Thyroid gland (tissue), 4 donors: ENCODE data around the gene WIPF1. TPM values are rescaled to one million over a fixed set of nuclear protein-coding genes. Genes with fewer than 3 reads are reported as not detected.

Experiments used
- DNase-seq, 2 donors: peaks; one replicate each; pipeline ENCODE4 v3.0.0-alpha.2; 2019
- H3K27ac ChIP-seq, 3 donors: fragments of 200-600 bp; sonication (generic); 1 replicate in 2 of 3; 2 replicates in 1 of 3; pipeline ENCODE4 v1.5.1; 2016 to 2019; ENCODE audit warnings: mild to moderate bottlenecking in 1 of 3, moderate library complexity in 1 of 3
- H3K27me3 ChIP-seq: fragments of 200-600 bp; sonication (generic); one replicate; pipeline ENCODE4 v1.5.1; 2019
- H3K36me3 ChIP-seq, 2 donors: fragments of 200-600 bp; sonication (generic); one replicate each; pipeline ENCODE4 v1.5.1; 2016 to 2019
- H3K4me1 ChIP-seq, 2 donors: fragments of 200-600 bp; sonication (generic); one replicate each; pipeline ENCODE4 v1.5.1; 2017 to 2019
- H3K4me3 ChIP-seq, 3 donors: fragments of 200-600 bp; sonication (generic); replicated peaks in 1 of 3; 1 replicate in 2 of 3; 2 replicates in 1 of 3; pipeline ENCODE4 v1.5.1; 2016; ENCODE audit warnings: mild to moderate bottlenecking in 1 of 3
- H3K9me3 ChIP-seq: fragments of 200-600 bp; sonication (generic); one replicate; pipeline ENCODE4 v1.5.1; 2017
- CTCF ChIP-seq, 6 experiments: fragments of 200-600 bp in 3 of 6; fragments of 450-650 bp in 3 of 6; sonication (generic) in 3 of 6; IDR thresholded peaks; one replicate each; pipeline ENCODE4 v1.5.1; 2016 to 2019; ENCODE audit warnings: antibody characterized with exemption in 6 of 6, mild to moderate bottlenecking in 2 of 6, inconsistent platforms in 1 of 6, moderate library complexity in 1 of 6
- POLR2A ChIP-seq, 2 donors: fragments of 450-650 bp; IDR thresholded peaks; one replicate each; pipeline ENCODE4 v1.6.1; 2017; ENCODE audit warnings: antibody characterized with exemption in 2 of 2, mild to moderate bottlenecking in 2 of 2, moderate library complexity in 1 of 2
- WGBS, 2 donors: methylation state at CpG; one replicate each; pipeline ENCODE4 v1.1.5; 2017; 5-methylcytosine and 5-hydroxymethylcytosine counted together
- intact Hi-C: fragments of 100-400 bp; cut with DNase I; formaldehyde crosslinking; loops from one replicate; pipeline ENCODE4 v1.15.1; 2023
- total RNA-seq, 4 donors: library from RNA; depleted of rRNA; stranded (reverse); fragments of >200 nt; gene quantifications; one replicate each; pipeline ENCODE4 v1.2.3, GENCODE V29; 2016

Gene WIPF1
- total RNA-seq, 4 donors from 2014 or later = 15.2 to 32.7 (median 21.3) TPM

GRCh38 chr2:174524527-174524926, 73.1 kb downstream of the WIPF1 start:
- TF ChIP-seq POLR2A (IDR thresholded peaks at IDR 0.05) (no peak), CTCF (IDR thresholded peaks at IDR 0.05) (no peak)
- Histone ChIP-seq H3K4me3 (no peak overlapping the region), H3K9me3 (no peaks in the 10 kb centered on the region), H3K36me3 (no peaks in the 10 kb centered on the region), H3K27ac (no peak overlapping the region), H3K4me1 (no peaks in the 10 kb centered on the region), H3K27me3 (no peaks in the 10 kb centered on the region)
- DNase-seq = no peak
- intact Hi-C loops = no loop called here
- 87 to 94% methylated on average over 2 of the region's 2 CpGs for WGBS, 2 donors

GRCh38 chr2:174522553-174522952, 75.1 kb downstream of the WIPF1 start:
- DNase-seq = no peak
- H3K36me3 ChIP-seq = no peaks in the 10 kb centered on the region
- H3K4me3 ChIP-seq = no peak overlapping the region
- no peak overlapping the region for H3K27ac ChIP-seq
- H3K4me1 ChIP-seq = no peaks in the 10 kb centered on the region
- no peaks in the 10 kb centered on the region for H3K27me3 ChIP-seq
- no peaks in the 10 kb centered on the region for H3K9me3 ChIP-seq
- TF ChIP-seq POLR2A (IDR thresholded peaks at IDR 0.05) (no peak), CTCF (IDR thresholded peaks at IDR 0.05) (peak in 4 of 6 experiments; percentile 24 to 64 (median 51))
- WGBS, 2 donors = 20 to 28% methylated on average over 3 of the region's 3 CpGs
- intact Hi-C loops = no loop called here

DNA sequence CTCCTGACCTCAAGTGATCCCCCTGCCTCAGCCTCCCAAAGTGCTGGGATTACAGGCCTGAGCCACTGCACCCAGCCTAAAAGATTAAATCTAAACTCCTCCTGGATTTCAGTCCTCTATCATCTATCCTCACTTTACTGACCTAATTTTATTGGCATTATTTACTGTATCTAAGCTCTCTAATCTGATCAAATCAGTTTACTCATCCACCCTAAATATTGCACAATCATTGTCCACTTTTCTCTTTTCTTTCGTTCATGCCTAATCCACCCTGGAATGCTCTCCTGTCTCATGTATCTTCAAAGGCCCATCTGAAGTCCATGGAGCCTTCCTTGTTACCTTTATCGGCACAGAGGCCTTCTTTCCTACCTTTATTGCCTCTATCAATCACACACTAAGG, 79.2 kb downstream of the WIPF1 start:
- 90 to 93% methylated on average over 2 of the region's 2 CpGs for WGBS, 2 donors
- intact Hi-C loops = no loop called here
- H3K27me3 ChIP-seq = no peaks in the 10 kb centered on the region
- H3K36me3 ChIP-seq = no peaks in the 10 kb centered on the region
- no peak overlapping the region for H3K4me3 ChIP-seq
- TF ChIP-seq CTCF (IDR thresholded peaks at IDR 0.05) (no peak), POLR2A (IDR thresholded peaks at IDR 0.05) (no peak)
- no peaks in the 10 kb centered on the region for H3K9me3 ChIP-seq
- H3K4me1 ChIP-seq = no peaks in the 10 kb centered on the region
- no peak overlapping the region for H3K27ac ChIP-seq
- no peak for DNase-seq

DNA sequence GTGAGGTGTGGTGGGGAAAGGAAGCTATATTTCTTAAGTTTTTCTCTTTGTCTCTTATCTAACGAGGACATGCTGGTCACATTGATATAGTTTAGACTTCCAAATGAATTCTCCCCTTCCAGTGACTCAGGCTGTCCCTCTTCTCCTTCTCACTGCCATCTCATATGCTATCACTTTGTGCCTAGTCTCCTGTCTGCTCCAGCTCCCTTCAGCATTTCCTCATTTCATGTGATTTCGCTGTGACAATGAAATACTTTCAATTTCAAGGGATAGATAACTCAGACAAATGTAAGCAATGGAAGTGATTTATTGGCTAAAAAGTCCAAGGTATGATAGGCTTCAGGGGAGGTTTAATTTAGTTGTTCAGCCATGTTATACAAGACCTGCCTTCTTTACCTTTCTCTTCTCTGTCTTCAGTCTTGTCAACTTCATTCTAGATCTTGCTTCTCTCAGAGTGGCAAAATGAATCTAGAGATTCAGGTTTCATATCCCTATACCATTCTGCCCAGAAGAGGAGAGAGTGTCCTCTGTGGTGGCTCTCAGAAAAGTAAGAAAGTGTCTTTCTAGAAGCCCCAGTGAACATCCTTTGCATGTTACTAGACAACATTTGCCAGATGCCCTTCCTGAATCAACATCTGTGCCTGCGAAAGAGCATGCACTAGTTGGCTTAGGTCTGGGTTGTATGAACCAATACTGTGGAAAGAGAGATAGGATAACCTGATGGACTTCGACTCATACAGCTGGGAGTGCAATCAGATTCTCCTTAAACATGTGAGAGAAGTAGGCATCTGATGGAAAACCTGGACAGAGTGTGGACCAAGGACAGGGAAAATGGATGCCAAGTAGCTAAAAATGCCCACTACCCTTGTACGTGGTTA, 80.9 kb downstream of the WIPF1 start:
- WGBS, 2 donors = 89 to 92% methylated on average over 5 of the region's 5 CpGs
- no peak overlapping the region for H3K27ac ChIP-seq
- DNase-seq = no peak

More for the DNA sequence above, 80.9 kb downstream of the WIPF1 start:
- Histone ChIP-seq H3K4me3 (no peak overlapping the region), H3K36me3 (no peaks in the 10 kb centered on the region), H3K27me3 (no peaks in the 10 kb centered on the region), H3K9me3 (no peaks in the 10 kb centered on the region), H3K4me1 (no peaks in the 10 kb centered on the region)
- intact Hi-C loops = no loop called here
- TF ChIP-seq POLR2A (IDR thresholded peaks at IDR 0.05) (no peak), CTCF (IDR thresholded peaks at IDR 0.05) (no peak)
